GM19468 (cell line): Measurements from ENCODE around the gene DEPDC1.
"Not testable (repeated sequence)": the region's sequence is repeated elsewhere in the genome, so short reads cannot be mapped to it uniquely, and the experiment has no call there.

ENCODE experiments used
- ATAC-seq: cut with Tn5 transposase; IDR thresholded peaks from one replicate; pipeline ENCODE4 v1.9.1; 2021; ENCODE audit warnings: mild to moderate bottlenecking, moderate library complexity, moderate number of reproducible peaks; ENCODE audit not compliant: unreplicated experiment; ENCODE audit errors: extremely low read depth

DEPDC1 gene

GRCh38 chr1:68496680-68497357 lies at the start of gene DEPDC1:
DEPDC1 (minus strand) TSS chr1:68497082; CDS start chr1:68496999, 83 bp downstream.
- peak; percentile 84 for ATAC-seq

GRCh38 chr1:68544651-68545050 lies 47.8 kb upstream of the DEPDC1 start:
- no peak for ATAC-seq

GRCh38 chr1:68542586-68542985 lies 45.7 kb upstream of the DEPDC1 start:
- ATAC-seq: no peak

- no peak for ATAC-seq
These were observed 42.1 kb upstream of the DEPDC1 start for GRCh38 chr1:68538941-68539340.

GRCh38 chr1:68528243-68528642 lies 31.4 kb upstream of the DEPDC1 start:
- no peak for ATAC-seq

GRCh38 chr1:68525781-68526180 lies 28.9 kb upstream of the DEPDC1 start:
- no peak for ATAC-seq

- ATAC-seq: no peak
These were observed 24.4 kb upstream of the DEPDC1 start for GRCh38 chr1:68521286-68521685.

- ATAC-seq: no peak
These were observed 19.2 kb upstream of the DEPDC1 start for GRCh38 chr1:68516066-68516465.

GRCh38 chr1:68511254-68511653 lies 14.4 kb upstream of the DEPDC1 start:
- no peak for ATAC-seq

- ATAC-seq: no peak
These were observed 9.5 kb upstream of the DEPDC1 start for GRCh38 chr1:68506386-68506785.

GRCh38 chr1:68503085-68503484 lies 6.2 kb upstream of the DEPDC1 start:
- no peak for ATAC-seq

- no peak for ATAC-seq
These were observed 446 bp upstream of the DEPDC1 start for GRCh38 chr1:68497358-68497698.

- no peak for ATAC-seq
These were observed 758 bp downstream of the DEPDC1 start for GRCh38 chr1:68495968-68496679.

- no peak for ATAC-seq
These were observed 1.4 kb downstream of the DEPDC1 start for GRCh38 chr1:68495532-68495931.

- no peak for ATAC-seq
These were observed 3.7 kb downstream of the DEPDC1 start for GRCh38 chr1:68493193-68493592.

GRCh38 chr1:68492255-68492654 lies 4.6 kb downstream of the DEPDC1 start:
- not testable (repeated sequence) for ATAC-seq

- no peak for ATAC-seq
These were observed 6.7 kb downstream of the DEPDC1 start for GRCh38 chr1:68490046-68490651.

GRCh38 chr1:68485431-68486022 lies 11.4 kb downstream of the DEPDC1 start:
- no peak for ATAC-seq

GRCh38 chr1:68484618-68485017 lies 12.3 kb downstream of the DEPDC1 start:
- ATAC-seq: no peak

- ATAC-seq: no peak
These were observed 15.8 kb downstream of the DEPDC1 start for GRCh38 chr1:68481041-68481440.

GRCh38 chr1:68479501-68479900 lies 17.4 kb downstream of the DEPDC1 start:
- no peak for ATAC-seq
